Activated CD4-positive, alpha-beta T cell treated with anti-CD3 and anti-CD28 coated beads, Interleukin-2, Interleukin-4, amounts not matched to agents 100 ng/mL and 50 ng/mL, durations not matched to agents 16 hours and 8 hours (primary cell): ENCODE results near the gene DIPK1B.

Experiments
- DNase-seq: peaks from one replicate; pipeline ENCODE4 v3.0.0-alpha.2; 2020; ENCODE audit warnings: low spot score

Gene DIPK1B

GRCh38 chr9:136711751-136712689 is at the start of gene DIPK1B:
DIPK1B (plus strand) TSS chr9:136712572; CDS start chr9:136712666, 94 bp downstream.
- DNase-seq: no peak

- no peak for DNase-seq
Observed at GRCh38 chr9:136662656-136663581, 49.5 kb upstream of the DIPK1B start, which contains the start of gene EGFL7. EGFL7 (plus strand) TSS chr9:136662916; CDS start chr9:136668283, 5,367 bp downstream.

- DNase-seq: no peak
Observed at GRCh38 chr9:136664000-136664915, 48.1 kb upstream of the DIPK1B start.

- DNase-seq: no peak
Observed at GRCh38 chr9:136665111-136665703, 47.2 kb upstream of the DIPK1B start.

- DNase-seq: no peak
Observed at GRCh38 chr9:136665704-136666371, 46.5 kb upstream of the DIPK1B start.

GRCh38 chr9:136666372-136667213 is 45.8 kb upstream of the DIPK1B start:
- no peak for DNase-seq

- no peak for DNase-seq
Observed at GRCh38 chr9:136667214-136667939, 45.0 kb upstream of the DIPK1B start.

- DNase-seq: no peak
Observed at GRCh38 chr9:136667940-136668760, 44.2 kb upstream of the DIPK1B start.

- no peak for DNase-seq
Observed at GRCh38 chr9:136668983-136669790, 43.2 kb upstream of the DIPK1B start.

GRCh38 chr9:136669791-136670464 is 42.4 kb upstream of the DIPK1B start:
- DNase-seq: no peak

GRCh38 chr9:136670576-136671253 is 41.7 kb upstream of the DIPK1B start:
- no peak for DNase-seq

- DNase-seq: no peak
Observed at GRCh38 chr9:136671254-136671614, 41.1 kb upstream of the DIPK1B start.

- no peak for DNase-seq
Observed at GRCh38 chr9:136671646-136672430, 40.5 kb upstream of the DIPK1B start.

- DNase-seq: no peak
Observed at GRCh38 chr9:136672431-136673087, 39.8 kb upstream of the DIPK1B start.
